Posterior vena cava (tissue), 2 donors: Measurements from ENCODE around the gene SLC25A41. TPM values are rescaled to one million over a fixed set of nuclear protein-coding genes. Genes with fewer than 3 reads are reported as not detected.

ENCODE experiments used
- DNase-seq: peaks from one replicate; pipeline ENCODE4 v3.0.0-alpha.2; 2020; ENCODE audit warnings: low spot score
- intact Hi-C, 2 donors: fragments of 100-400 bp; cut with DNase I; formaldehyde crosslinking; loops; one replicate each; pipeline versions ENCODE4 v1.14.1 to v1.14.2; 2022 to 2023
- microRNA-seq, 2 donors: library from miRNA; unstranded; fragments of <30 nt; microRNA quantifications; one replicate each; pipeline ENCODE4 v1.2.0, GENCODE V29; 2020 to 2021; ENCODE audit warnings: borderline microRNAs expressed in 2 of 2
- total RNA-seq, 2 donors: library from RNA; stranded (reverse); fragmentation: NEBNext Ultra II Directional; extraction: Animal tissue kit (Norgen Biotek cat#: 25700); gene quantifications; one replicate each; pipeline ENCODE4 v1.2.1, GENCODE V29; 2021
- donor health status: DM: yes; HTN: yes; CAD: no.
- donor health status: DM: yes; HTN: yes; CAD: no.

SLC25A41 gene
- total RNA-seq, 2 donors from 2014 or later: 0.24 TPM; not detected in 1

GRCh38 chr19:6392221-6393073 lies 41.1 kb downstream of the SLC25A41 start:
- intact Hi-C loops: no loop called here
- no peak for DNase-seq

- no peak for DNase-seq
- intact Hi-C loops: no loop called here
These were observed 46.2 kb downstream of the SLC25A41 start for GRCh38 chr19:6387372-6387771.

GRCh38 chr19:6384381-6384780 lies 49.2 kb downstream of the SLC25A41 start:
- intact Hi-C loops: no loop called here
- no peak for DNase-seq

GRCh38 chr19:6383188-6383587 lies 50.4 kb downstream of the SLC25A41 start:
- no peak for DNase-seq
- intact Hi-C loops: no loop called here

GRCh38 chr19:6381030-6381750 lies 52.4 kb downstream of the SLC25A41 start:
- intact Hi-C loops: no loop called here
- DNase-seq: no peak

GRCh38 chr19:6379744-6380143 lies 53.8 kb downstream of the SLC25A41 start:
- intact Hi-C loops: no loop called here
- no peak for DNase-seq

- intact Hi-C loops: no loop called here
- DNase-seq: no peak
These were observed 55.1 kb downstream of the SLC25A41 start for GRCh38 chr19:6378486-6378885.

GRCh38 chr19:6378041-6378440 lies 55.5 kb downstream of the SLC25A41 start:
- DNase-seq: no peak
- intact Hi-C loops: no loop called here

GRCh38 chr19:6376512-6377190 lies 56.9 kb downstream of the SLC25A41 start:
- intact Hi-C loops: no loop called here
- no peak for DNase-seq

Small RNAs within 50 kb of the gene (microRNA-seq; reads per million reads assigned to microRNA genes)
- gene MIR3940 (0.97 to 1.8 reads per million in 2 donors), gene MIR6790 (0 reads per million in 2 donors), gene MIR6885 (0.26 to 0.32 reads per million in 2 donors)

Other genes with a start within 250 kb of the SLC25A41 start
- gene MLLT1, start 153.8 kb downstream of the SLC25A41 start, total RNA-seq: 10 to 100 TPM; 49.2 to 52.0 TPM
- gene ACER1, start 100.2 kb downstream of the SLC25A41 start, total RNA-seq: not detected
- gene CLPP, start 72.2 kb downstream of the SLC25A41 start, total RNA-seq: 10 to 100 TPM; 55.1 to 56.4 TPM
- gene ALKBH7, start 61.0 kb downstream of the SLC25A41 start, total RNA-seq: 10 to 100 TPM; 37.1 to 41.2 TPM
- under 1 TPM; 0.65 to 0.71 TPM for gene PSPN, start 57.8 kb downstream of the SLC25A41 start, total RNA-seq
- 10 to 100 TPM; 32.5 to 35.4 TPM for gene GTF2F1, start 40.6 kb downstream of the SLC25A41 start, total RNA-seq
- gene KHSRP, start 9.0 kb downstream of the SLC25A41 start, total RNA-seq: 100 to 1,000 TPM; 134 to 147 TPM
- 10 to 100 TPM; 51.5 to 62.1 TPM for gene SLC25A23, start 26.0 kb upstream of the SLC25A41 start, total RNA-seq
- gene CRB3, start 30.5 kb upstream of the SLC25A41 start, total RNA-seq: not detected
- gene DENND1C, start 48.0 kb upstream of the SLC25A41 start, total RNA-seq: 1 to 10 TPM; 2.1 to 3.9 TPM
- under 1 TPM; 0.42 to 0.48 TPM for gene TUBB4A, start 68.5 kb upstream of the SLC25A41 start, total RNA-seq
- gene TNFSF9, start 97.3 kb upstream of the SLC25A41 start, total RNA-seq: under 1 TPM; 0.42 to 0.67 TPM
- under 1 TPM in 1 of 2 donors, not detected in 1; 0.46 TPM for gene CD70, start 157.4 kb upstream of the SLC25A41 start, total RNA-seq
- 1 to 10 TPM; 1.4 to 1.6 TPM for gene TNFSF14, start 236.4 kb upstream of the SLC25A41 start, total RNA-seq